ENCODE measurements around the gene ZSWIM9.

The ZSWIM9 gene

GRCh38 chr19:48168689-48169088 lies 1.8 kb upstream of the ZSWIM9 start:
- DNase-seq (ENCODE audit: low read depth, low spot score): no peak
- CTCF ChIA-PET: interaction anchor here (1.0 kb wide), 2 partner anchors 62 to 205 kb away, joined by 4 to 5 read pairs; no protein-coding TSS in a partner anchor
- POLR2A ChIA-PET: no interaction called here
- no peak overlapping the region for H3K4me3 ChIP-seq (ENCODE audit: low read depth, low read length)
- TF ChIP-seq, protein P1, sequence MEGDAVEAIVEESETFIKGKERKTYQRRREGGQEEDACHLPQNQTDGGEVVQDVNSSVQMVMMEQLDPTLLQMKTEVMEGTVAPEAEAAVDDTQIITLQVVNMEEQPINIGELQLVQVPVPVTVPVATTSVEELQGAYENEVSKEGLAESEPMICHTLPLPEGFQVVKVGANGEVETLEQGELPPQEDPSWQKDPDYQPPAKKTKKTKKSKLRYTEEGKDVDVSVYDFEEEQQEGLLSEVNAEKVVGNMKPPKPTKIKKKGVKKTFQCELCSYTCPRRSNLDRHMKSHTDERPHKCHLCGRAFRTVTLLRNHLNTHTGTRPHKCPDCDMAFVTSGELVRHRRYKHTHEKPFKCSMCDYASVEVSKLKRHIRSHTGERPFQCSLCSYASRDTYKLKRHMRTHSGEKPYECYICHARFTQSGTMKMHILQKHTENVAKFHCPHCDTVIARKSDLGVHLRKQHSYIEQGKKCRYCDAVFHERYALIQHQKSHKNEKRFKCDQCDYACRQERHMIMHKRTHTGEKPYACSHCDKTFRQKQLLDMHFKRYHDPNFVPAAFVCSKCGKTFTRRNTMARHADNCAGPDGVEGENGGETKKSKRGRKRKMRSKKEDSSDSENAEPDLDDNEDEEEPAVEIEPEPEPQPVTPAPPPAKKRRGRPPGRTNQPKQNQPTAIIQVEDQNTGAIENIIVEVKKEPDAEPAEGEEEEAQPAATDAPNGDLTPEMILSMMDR (IDR thresholded peaks at IDR 0.05; ENCODE audit: insufficient read depth, low read length, missing control alignments): no peak

DNA sequence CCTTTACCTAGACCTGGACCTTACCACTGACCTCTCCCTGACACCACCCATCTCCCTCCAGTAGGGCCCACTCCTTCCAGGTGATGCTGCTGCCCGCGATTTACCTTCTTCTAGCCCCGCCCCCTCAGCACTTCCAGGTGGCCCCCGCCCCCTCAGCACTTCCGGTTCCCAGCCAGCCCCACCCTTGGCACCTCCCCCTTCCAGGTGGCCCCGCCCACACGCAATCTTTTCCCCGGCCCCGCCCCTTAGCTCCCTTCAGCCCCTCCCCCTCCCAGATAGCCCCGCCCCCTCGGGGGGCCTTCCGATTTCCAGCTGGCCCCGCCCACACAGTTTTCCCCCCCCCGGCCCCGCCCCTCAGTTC lies 922 bp upstream of the ZSWIM9 start:
- ChIA-PET POLR2A (no interaction called here), CTCF (interaction anchor here (1.0 kb wide), 2 partner anchors 63 to 206 kb away, joined by 4 to 5 read pairs; no protein-coding TSS in a partner anchor)
- DNase-seq (ENCODE audit: low read depth, low spot score): no peak
- H3K4me3 ChIP-seq (ENCODE audit: low read depth, low read length): peak overlapping the region; percentile 89
- TF ChIP-seq, protein P1 (IDR thresholded peaks at IDR 0.05; ENCODE audit: insufficient read depth, low read length, missing control alignments): no peak

DNA sequence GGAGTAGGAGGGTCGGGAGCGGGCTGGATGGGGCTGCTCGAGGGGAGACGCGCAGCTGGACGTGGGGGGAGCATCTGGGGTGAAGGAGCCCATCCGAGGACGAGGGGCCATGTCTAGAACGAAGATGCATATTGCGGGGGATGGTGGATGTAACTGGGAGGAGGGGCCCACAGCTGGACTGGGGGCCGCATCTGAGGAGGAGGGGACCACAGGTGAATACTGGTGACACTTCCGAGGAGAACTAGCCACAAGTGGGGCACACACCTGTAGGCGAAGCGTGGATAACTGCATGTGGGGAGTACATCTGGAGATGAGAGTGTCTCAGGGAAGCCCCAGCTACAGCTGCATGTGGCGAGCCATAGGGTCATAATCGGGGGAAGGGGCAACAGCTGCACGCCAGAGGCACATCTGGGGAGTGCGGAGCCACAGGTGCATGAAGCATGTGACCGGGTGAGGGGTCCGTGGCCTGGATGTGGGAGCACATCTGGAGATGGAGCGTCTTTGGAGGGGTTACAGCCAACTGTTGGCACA lies 402 bp downstream of the ZSWIM9 start:
- H3K4me3 ChIP-seq (ENCODE audit: low read depth, low read length): peak overlapping the region; percentile 89
- CTCF ChIA-PET: interaction anchor here (0.8 to 1.9 kb wide), 6 partner anchors 9 to 207 kb away, joined by 3 to 4 read pairs (median 3); no protein-coding TSS in a partner anchor
- no peak for DNase-seq (ENCODE audit: low read depth, low spot score)
- TF ChIP-seq, protein P1 (IDR thresholded peaks at IDR 0.05; ENCODE audit: insufficient read depth, low read length, missing control alignments): no peak
- POLR2A ChIA-PET: no interaction called here

DNA sequence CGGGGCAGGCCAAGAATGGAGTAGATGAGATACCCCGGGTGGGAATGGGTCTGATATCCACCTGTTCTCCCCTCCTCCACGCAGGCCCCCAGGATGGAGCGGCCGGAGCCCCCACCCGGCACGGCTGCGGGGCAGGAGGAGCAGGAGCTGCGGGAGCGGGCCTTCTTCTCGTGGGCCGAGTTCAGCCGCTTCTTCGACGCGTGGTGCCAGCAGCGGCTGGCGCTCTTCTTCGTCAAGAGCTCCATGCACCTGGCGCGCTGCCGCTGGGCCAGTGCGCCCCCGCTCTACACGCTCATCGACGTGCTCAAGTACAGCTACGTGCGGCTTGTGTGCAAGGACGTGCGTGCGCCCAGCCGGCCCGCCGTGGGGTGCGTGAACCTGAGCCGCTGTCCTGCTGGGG lies 1.2 kb downstream of the ZSWIM9 start:
- TF ChIP-seq, protein P1 (IDR thresholded peaks at IDR 0.05; ENCODE audit: insufficient read depth, low read length, missing control alignments): no peak
- POLR2A ChIA-PET: interaction anchor here (1.1 kb wide), 1 partner anchor 61 kb away, joined by 3 read pairs; the partner anchor contains the start of gene PLA2G4C
- peak overlapping the region; percentile 89 for H3K4me3 ChIP-seq (ENCODE audit: low read depth, low read length)
- DNase-seq (ENCODE audit: low read depth, low spot score): no peak
- CTCF ChIA-PET: interaction anchor here (1.1 to 1.9 kb wide), 4 partner anchors 22 to 208 kb away, joined by 3 to 11 read pairs (median 4); no protein-coding TSS in a partner anchor

GRCh38 chr19:48174445-48175030 lies 4.1 kb downstream of the ZSWIM9 start:
- DNase-seq (ENCODE audit: low read depth, low spot score): no peak
- ChIA-PET POLR2A (interaction anchor here (1.5 kb wide), 1 partner anchor 29 kb away, joined by 6 read pairs; no protein-coding TSS in a partner anchor), CTCF (interaction anchor here (0.7 to 1.8 kb wide), 6 partner anchors 9 to 86 kb away, joined by 3 to 4 read pairs (median 3); no protein-coding TSS in a partner anchor)
- no peak overlapping the region for H3K4me3 ChIP-seq (ENCODE audit: low read depth, low read length)
- TF ChIP-seq, protein P1 (IDR thresholded peaks at IDR 0.05; ENCODE audit: insufficient read depth, low read length, missing control alignments): no peak

DNA sequence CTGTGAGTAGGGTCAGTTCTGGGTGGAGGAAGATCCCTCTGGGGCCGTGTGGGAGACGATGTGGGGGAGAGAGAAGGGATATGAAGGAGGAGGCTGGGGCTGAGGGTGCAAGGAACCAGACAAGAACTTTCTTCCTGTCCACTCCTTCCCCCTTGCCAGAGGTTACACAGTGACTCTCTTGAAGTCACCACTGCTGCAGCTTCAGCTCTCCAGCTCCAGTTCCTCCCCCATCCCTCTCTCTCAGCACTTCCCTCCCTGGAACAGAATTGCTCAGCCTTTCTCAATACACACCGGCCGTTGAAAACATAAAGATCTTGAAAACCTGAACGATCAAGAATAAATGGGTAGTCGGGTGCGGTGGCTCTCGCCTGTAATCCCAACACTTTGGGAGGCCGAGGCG lies 5.1 kb downstream of the ZSWIM9 start:
- TF ChIP-seq, protein P1 (IDR thresholded peaks at IDR 0.05; ENCODE audit: insufficient read depth, low read length, missing control alignments): no peak
- no peak for DNase-seq (ENCODE audit: low read depth, low spot score)
- no peak overlapping the region for H3K4me3 ChIP-seq (ENCODE audit: low read depth, low read length)
- ChIA-PET POLR2A (interaction anchor here (1.5 kb wide), 1 partner anchor 28 kb away, joined by 6 read pairs; no protein-coding TSS in a partner anchor), CTCF (no interaction called here)

Measured in AG04449 (cell line).